SKM-1 (cell line): ENCODE results near the gene CALN1.

Experiments
- DNase-seq: peaks from one replicate; lab custom pipeline; 2025; ENCODE audit not compliant: unreplicated experiment; lab: John Stamatoyannopoulos, UW

Gene CALN1

DNA sequence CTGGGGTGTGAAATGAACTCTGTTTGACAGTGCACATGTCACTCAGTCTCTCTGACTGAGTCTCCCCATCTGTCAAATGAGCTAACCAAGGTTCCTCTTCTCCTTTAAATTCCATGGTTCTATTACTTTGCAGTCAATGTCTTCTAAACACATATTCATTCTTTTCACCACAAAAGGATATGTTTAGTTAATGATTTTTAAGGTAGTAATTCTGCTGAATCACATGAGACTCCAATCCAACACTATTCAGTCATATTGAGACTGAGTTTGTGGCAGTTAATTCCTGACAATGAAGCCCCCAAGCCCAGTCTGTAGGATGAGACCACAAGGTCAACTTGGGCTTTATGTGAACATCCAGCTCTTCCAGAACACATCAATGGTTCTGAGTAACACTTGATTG, 85.3 kb downstream of the CALN1 start:
- DNase-seq, result no peak

DNA sequence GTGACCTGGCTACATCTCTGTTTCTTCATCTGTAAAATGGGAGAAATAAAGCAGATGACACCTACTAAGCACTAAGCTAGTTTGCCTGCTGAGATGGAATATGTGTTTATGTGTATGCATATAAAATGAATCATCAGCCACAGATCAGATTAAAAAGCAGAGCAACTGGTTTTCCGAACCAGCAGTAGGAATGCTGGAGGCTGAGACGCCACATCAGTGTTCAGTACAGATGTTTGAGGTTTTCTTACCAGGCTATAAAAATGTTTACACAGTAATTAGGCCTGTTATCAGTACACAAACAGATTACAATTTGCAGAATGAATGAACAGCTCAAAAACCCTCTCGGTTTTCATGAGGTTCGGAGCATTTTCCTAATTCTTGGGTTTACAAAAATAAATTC, 85.8 kb downstream of the CALN1 start:
- no peak for DNase-seq

DNA sequence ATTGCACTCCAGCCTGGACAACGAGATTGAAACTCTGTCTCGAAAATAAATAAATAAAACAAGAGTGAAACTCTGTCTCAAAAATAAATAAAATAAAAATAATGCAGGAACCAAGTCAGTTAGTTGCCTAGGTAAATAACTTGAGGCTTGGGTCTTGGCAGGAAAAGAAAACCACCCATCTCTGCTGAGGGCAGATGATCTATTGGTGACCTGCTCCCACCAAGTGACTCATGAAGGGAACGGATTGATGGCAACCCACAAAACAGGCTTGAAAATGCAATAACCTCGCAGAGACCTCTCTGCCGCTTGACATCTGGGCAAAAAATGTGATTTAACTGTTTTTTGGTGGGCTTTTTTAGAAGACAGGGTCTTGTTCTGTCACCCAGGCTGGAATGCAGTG, 86.6 kb downstream of the CALN1 start:
- DNase-seq, result no peak

DNA sequence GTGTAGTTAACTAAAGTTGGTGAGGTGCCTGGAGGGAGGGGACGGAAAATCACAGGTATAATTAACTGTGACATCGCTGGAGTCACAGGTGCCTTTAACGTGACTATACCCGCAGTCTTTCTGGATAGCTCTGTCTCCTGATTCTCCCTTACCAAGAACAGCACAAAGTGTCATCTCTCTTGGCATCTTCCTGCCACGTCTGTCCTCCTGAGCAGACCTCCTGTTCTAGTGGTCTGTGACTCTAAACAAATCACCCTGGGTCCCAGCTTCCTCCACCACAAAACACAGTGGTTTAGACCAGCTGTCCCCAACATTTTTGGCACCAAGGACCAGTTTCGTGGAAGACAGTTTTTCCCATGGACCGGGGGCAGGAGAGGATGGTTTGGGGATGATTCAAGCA, 90.5 kb downstream of the CALN1 start:
- no peak for DNase-seq

DNA sequence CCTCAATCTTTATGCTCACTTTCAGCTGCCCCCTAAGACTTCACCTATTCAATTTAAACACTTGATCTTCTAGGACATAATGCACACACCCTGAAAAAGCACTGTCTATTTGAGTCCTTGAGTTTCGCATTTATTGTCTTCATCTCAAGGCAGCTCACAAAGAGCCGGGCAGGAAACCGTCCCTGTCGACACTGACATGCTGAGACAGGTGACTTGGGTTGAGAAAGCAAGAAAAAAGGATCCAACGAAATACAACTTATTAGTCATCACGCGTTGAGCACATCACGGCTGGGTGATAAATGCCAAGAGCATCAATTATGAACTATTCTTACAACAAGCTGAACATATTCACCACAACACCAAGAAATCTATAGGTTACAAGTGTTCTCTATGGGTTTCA, 91.1 kb downstream of the CALN1 start:
- no peak for DNase-seq

DNA sequence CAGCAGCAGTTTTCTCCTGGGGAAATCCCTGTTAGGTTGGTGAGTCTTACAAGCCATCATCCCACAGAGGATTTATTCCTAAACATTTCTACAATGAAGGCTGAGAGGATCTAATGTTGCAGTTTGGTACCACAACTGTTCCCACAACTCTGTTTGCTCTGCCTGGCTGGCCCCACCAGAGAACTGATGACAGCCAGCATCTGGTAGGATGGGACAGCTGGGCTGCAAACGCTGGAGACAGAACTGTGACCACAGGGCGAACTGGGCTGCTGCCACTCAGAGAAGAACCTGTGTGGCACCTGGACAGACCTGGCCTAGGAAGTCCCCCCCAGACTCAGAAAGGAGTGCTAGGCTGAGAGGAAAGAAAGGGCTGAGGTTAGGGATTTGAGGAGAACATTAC, 94.8 kb downstream of the CALN1 start:
- no peak for DNase-seq

DNA sequence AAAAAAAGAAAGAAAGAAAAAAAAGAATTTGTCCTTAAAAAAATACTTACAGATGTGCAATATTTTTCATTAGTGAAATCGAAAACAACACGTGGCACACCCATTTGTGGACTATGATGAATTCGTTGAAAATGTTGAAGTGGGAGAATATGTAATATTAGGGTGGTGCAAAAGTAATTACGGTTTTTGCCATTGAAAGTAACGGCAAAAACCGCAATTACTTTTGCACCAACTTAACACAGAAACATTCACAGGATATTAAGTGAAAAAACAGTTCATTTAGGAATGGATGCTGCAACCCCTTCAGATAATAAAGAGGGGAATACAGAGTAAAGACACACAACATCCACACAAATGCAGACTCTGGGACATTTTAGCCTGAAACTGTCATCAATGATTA, 96.0 kb downstream of the CALN1 start:
- no peak for DNase-seq

DNA sequence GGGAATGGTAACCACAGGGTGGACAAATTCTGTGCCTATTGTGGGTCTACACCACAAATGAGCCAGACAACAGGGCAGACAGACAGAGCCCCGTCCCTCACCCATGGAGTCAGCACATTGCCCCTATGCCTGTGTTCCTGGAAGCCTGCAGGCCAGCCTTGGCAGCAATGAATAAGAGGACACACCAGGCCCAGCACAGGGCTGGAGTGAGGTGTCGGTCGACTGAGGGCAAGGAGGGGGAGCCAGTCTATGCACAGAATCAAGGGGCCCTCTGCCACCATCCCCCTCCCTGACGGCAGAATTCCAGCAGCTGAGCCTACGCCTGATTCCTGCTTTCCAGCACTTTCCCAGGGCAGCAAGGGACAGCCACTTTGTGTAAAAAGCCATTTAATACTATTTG, 98.2 kb downstream of the CALN1 start:
- DNase-seq, result no peak

DNA sequence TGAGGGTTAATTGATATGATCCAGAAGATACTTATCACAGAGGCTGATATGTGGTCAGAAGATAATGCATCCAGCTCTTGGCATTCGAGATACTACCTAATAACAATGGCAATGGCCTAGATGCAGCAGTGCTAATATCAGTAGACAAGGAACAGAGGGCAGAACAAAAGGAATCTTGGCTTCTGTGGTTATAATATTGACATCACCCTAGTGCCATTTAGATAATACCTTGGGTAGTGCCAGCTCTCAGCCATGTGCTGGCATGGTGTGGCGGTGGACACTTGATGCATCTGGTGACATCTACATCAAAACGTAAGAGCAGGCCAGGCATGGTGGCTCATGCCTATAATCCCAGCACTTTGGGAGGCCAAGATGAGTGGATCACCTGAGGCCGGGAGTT, 101.8 kb downstream of the CALN1 start:
- no peak for DNase-seq

DNA sequence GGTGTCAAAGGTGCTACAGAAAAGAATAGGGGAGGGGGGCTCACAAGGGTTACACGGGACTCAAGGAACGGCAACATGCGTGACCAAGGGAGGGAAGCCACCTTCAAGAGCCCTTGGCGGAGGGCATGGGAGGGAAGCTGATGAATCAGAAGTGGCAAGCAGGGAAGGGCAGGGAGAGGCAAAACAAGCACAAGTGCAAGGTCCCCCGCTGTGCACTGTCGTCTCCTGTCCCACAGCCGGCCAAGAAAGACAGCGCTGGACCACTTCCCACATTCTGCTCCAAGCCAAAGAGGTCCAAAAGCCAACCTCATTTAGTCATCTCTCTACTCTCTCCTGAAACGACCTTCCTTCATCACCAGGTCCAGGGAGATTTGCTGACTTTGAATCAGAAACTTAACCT, 102.7 kb downstream of the CALN1 start:
- no peak for DNase-seq

DNA sequence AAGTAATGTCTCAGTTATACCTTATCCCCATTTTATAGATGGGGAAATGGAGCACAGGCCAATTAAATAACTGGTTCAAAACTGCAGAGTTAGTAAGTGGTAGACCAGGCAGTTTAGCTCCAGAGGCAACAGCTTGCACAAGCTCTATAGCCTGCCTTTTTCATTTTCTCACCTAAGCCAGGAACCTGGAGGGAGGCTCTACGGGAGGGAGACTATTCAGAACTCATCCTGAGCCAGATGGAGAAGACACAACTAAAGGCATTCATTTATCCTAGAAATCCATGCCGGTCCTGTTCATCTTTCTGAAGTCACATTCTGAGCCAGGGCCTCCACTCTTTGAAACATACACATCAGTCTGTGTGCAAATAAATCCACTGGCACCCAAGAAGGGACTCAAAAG, 103.2 kb downstream of the CALN1 start:
- DNase-seq, result no peak

DNA sequence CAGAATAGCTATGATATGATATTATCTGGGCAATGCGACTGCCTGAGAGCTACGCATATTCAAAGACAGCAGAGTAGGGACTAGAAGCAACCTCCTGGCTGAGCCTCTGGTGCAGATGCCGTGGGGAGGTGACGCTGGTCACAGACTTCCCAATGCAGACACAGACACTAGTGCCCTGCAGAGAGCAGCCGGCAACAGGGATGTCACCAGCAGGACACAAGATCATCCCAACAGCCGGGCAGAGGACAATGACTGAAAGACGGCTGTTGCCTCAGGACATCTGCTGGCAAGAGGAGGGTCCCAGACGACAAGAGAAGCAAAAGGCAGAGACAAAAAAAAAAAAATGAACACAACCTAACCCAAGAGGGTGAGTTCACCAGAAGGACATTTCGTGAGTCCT, 104.6 kb downstream of the CALN1 start:
- DNase-seq, result no peak

DNA sequence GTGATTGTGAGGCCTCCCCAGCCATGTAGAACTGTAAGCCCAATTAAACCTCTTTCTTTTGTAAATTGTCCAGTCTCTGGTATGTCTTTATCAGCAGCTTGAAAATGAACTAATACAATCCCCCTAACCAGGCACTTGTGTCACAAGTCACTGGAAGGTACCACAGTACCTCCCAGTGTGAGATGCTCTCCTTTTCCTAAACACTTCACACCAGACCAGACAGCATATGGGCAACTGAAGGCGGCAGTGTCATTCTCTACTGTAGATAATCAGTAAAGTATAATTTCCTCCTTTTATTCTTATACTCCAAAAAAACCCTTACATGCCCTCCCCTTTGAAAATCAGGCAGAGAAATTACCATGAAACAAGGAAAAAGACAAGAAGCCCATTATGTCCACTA, 113.2 kb downstream of the CALN1 start:
- DNase-seq, result no peak

DNA sequence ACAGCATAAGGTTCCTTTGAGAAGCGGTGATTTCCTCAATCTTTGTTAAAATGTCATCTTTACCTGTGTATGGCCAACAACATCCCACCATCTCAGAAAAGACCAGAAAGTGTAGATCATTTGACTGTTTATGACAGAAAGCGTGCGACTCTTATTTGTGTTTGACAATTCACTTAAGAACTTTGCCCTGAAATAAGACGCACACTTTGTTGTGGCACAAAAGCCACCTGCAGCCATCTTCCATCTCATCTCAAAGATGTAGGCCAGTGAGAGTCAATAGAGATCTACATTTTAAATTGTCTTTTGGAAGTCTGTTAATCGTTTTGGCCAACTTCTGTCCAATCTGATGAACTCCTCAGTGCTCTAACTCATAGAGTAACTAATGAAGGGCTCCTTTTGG, 114.0 kb downstream of the CALN1 start:
- DNase-seq, result no peak

DNA sequence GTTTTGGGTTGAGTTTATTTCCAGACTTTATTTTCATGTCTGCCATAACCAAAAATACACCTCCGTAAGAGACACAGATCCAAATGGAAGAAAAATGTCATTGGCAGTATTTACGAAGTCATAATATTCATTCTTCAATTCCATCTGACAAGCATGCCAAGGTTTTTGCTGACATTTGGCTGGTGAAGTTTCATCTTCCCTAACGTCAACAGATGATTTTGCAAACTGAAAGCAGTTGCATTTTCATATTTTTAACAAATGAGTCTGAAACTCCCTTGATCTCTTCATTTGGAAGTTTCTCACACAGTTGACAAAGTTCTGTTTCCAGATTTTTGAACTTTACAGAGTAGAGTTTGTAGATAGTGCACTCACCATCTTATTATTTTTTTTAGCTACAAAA, 114.5 kb downstream of the CALN1 start:
- DNase-seq, result no peak

DNA sequence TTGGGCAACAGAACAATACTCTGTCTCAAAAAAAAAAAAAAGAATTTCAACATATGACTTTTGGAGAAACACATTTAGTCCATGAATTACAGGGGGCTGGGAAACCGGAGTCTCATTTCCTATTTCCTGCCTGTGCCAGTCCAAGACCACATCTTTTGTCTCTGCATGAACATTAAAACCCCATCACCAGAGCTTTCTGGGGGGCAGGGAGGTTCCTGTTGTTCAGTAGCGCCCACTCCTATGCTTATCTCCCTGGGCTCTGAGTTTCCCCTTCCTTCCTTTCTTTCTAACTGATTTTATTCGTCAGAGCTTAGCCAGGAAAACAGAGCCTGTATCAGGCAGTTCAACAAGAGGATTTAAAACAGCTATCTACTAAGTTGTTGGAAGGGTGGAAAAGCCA, 119.3 kb downstream of the CALN1 start:
- no peak for DNase-seq

DNA sequence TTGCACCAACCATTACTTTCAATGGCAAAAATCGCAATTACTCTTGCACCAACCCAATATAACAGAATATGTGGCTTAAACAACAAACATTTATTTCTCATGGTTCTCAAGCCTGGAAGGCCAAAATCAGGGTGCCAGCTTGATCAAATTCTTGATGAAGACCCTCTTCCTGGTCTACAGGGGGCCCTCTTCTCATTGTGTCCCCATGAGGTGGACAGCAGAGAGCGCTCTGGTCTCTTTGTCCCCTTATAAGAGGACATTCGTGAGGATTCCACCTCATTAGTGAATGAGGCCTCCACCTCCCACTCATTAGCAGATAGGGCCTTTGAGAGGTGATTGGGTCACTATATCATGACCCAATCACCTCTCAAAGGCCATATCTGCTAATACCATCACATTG, 120.0 kb downstream of the CALN1 start:
- DNase-seq, result no peak

DNA sequence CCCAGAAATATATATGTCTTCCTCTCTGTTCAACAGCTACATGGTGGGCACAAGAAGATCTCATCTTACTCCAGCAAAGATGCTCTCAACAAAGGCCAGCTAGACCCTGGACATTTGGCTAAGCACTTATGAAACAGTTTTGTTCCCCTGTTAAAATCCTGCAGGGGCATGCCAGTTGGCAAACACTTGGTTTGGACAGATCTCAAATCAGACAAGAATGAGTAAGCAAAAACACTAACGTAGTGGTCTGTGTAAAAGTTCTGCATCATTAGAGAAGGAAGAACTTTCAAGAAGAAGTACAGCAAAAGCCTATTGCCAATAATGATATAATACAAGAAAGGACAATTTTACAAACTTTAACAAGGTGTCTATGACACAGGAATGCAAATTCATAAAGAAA, 125.6 kb downstream of the CALN1 start:
- DNase-seq, result no peak

DNA sequence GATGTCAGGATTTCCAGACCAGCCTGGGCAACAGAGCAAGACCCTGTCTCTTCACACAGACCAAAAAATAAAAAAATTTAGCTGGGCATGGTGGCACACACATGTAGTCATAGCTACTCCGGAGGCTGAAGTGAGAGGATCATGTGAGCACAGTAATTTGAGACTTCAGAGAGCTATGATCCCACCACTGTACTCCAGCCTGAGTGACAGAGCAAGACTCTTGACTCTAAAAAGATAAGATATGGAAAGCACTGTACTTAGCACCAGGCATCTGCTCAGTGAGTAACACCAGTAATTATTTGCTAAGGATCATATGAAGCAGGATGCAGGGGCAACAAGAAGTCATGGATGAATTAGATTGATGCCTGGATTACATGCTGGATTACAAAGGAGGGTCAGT, 128.8 kb downstream of the CALN1 start:
- DNase-seq, result no peak

DNA sequence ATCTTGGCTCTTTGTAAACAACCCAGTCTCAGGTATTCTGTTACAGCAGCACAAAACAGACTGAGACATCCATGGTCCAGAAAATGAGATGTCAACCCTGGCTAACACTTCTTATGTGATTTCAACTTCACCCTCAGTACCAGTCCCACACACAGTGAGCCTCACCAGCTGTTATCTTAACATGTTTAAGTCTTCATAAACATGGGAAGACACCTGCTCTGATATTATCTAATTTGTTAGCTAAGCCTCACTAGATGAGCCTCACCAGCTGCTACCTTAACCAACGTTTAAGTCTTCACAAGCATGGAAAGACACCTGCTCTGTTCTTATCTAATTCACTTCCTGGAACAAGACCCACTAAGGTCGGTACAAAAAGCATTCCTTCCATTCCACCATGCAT, 130.8 kb downstream of the CALN1 start:
- no peak for DNase-seq

DNA sequence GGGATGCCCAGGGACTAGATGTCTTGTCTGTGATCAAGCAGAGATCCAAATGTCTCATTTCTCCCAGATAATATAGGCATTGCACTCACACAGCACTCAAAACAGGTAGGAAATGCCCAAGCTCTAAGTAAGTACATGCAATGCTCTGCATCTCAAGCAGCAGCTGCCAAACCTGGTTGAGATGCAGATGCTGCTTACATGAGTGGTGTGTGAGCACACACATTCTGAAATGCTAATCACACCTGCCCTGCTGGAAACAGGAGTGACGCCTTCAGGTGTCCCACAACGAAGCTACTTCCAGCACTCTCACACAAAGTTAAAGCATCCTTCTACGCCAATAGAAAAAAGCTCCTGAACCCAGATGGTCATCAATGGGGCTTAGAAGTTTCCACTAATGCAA, 132.9 kb downstream of the CALN1 start:
- DNase-seq, result no peak

DNA sequence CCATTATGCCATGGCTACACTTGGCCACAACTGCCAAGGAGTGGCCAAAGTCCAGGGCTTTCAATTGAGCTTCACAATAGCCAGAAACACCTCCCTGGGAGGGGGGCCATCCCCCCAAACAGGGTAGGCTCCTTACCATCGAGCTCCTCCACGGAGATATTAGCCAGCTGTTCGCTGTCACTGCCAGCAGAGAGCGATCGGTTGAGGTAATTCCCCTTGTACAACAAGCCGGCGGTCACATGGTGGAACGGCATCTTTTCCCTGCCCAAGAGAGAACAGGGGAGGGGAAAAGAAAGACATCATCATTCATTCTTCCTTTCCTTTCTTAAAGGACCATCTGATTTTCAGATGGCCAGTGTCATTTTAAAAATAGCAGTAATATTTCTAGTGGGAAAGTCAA, 133.6 kb downstream of the CALN1 start:
- no peak for DNase-seq

DNA sequence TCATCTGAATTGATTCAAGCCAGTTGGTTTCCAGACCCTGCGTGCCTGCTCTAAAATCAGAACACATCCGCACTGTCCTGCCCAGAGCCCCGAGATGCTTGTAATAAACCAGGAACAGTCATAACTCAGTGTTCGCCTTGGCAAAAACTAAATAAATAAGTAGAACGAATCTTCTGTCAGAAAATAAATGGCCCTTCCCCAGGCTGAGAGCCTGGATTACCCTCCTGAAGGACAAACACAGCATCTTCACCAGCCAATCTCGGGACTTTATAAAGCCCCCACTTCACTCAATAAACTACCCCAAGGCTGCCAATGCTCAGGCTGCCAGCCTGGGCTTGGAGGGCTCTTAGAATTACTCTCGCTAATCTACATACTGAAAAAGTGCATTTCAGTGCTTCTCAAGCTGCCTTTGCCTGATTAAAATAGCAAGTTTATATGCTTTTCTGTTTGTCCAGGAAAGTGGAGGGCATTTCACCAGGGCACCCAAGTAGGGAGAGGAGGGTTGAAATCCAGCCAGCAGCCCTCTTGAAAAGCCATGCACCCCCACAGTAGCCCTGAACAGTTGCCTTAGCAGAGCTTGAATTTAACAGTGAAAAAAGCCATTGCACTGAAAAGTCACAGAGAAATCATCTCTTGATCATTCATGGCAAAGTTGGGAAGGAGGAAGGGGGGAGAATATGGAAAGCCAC, 136.6 kb downstream of the CALN1 start:
- no peak for DNase-seq

DNA sequence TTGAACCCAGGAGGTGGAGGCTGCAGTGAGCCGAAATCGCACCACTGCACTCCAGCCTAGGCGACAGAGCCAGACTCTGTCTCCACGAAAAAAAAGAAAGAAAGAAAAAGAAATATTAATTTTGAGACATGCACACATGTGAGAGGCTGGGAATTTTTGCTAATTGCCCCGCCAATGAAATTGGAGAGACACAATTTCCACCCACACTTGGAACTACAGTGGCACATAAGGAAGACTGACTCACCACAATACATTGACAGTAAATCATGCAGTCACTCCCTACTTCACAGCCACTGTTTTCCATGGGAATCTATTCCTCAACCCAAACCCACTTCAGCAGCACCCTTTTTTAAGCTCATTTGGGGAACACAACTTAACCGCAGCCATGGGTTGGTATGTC, 139.7 kb downstream of the CALN1 start:
- no peak for DNase-seq
